Fibroblast of gingiva (primary cell): ENCODE results near the gene PRMT3.
A peak's percentile ranks its signal among the peaks of the same experiment; 100 is the strongest.
"Not testable (repeated sequence)": the region's sequence is repeated elsewhere in the genome, so short reads cannot be mapped to it uniquely, and the experiment has no call there.

Experiments used
- DNase-seq: peaks from one replicate; pipeline ENCODE4 v3.0.0-alpha.2; 2011; ENCODE audit warnings: low read depth

Gene PRMT3

GRCh38 chr11:20374741-20375300, 12.7 kb upstream of the PRMT3 start:
- no peak for DNase-seq

GRCh38 chr11:20376162-20376730, 11.3 kb upstream of the PRMT3 start:
- DNase-seq: no peak

- DNase-seq: not testable (repeated sequence)
These were observed 1.5 kb upstream of the PRMT3 start for GRCh38 chr11:20385996-20386395.

- peak; percentile 54 for DNase-seq
These were observed 860 bp downstream of the PRMT3 start for GRCh38 chr11:20388096-20389055.

GRCh38 chr11:20397281-20397680, 9.8 kb downstream of the PRMT3 start:
- DNase-seq: peak; percentile 55

GRCh38 chr11:20399498-20399897, 12.0 kb downstream of the PRMT3 start:
- no peak for DNase-seq

- no peak for DNase-seq
These were observed 15.5 kb downstream of the PRMT3 start for GRCh38 chr11:20403059-20403458.

- DNase-seq: no peak
These were observed 19.0 kb downstream of the PRMT3 start for GRCh38 chr11:20406484-20406883.

GRCh38 chr11:20407344-20407743, 19.8 kb downstream of the PRMT3 start:
- DNase-seq: no peak

- no peak for DNase-seq
These were observed 27.9 kb downstream of the PRMT3 start for GRCh38 chr11:20415432-20415831.

GRCh38 chr11:20417771-20418170, 30.3 kb downstream of the PRMT3 start:
- DNase-seq: no peak

- DNase-seq: no peak
These were observed 34.4 kb downstream of the PRMT3 start for GRCh38 chr11:20421946-20422345.

- DNase-seq: no peak
These were observed 41.7 kb downstream of the PRMT3 start for GRCh38 chr11:20429216-20429615.

GRCh38 chr11:20438637-20439036, 51.1 kb downstream of the PRMT3 start:
- no peak for DNase-seq

GRCh38 chr11:20443596-20443995, 56.1 kb downstream of the PRMT3 start:
- peak; percentile 29 for DNase-seq

- DNase-seq: no peak
These were observed 57.0 kb downstream of the PRMT3 start for GRCh38 chr11:20444535-20444934.

GRCh38 chr11:20448834-20449233, 61.3 kb downstream of the PRMT3 start:
- no peak for DNase-seq

- no peak for DNase-seq
These were observed 63.3 kb downstream of the PRMT3 start for GRCh38 chr11:20450829-20451228.

- peak; percentile 33 for DNase-seq
These were observed 64.1 kb downstream of the PRMT3 start for GRCh38 chr11:20451568-20451967.

GRCh38 chr11:20452585-20452984, 65.1 kb downstream of the PRMT3 start:
- DNase-seq: no peak

GRCh38 chr11:20453657-20454316, 66.3 kb downstream of the PRMT3 start:
- no peak for DNase-seq

GRCh38 chr11:20457001-20457799, 69.7 kb downstream of the PRMT3 start:
- peak; percentile 6 for DNase-seq
